Adrenal gland (tissue), 5 donors: ENCODE measurements around the gene PKP1.

ENCODE experiments used
- CTCF ChIP-seq, 6 experiments: fragments of 450-650 bp in 4 of 6; fragments of 200-600 bp in 2 of 6; sonication (generic) in 1 of 6; IDR thresholded peaks; 1 replicate in 5 of 6; 2 replicates in 1 of 6; pipeline versions ENCODE4 v1.5.1 to v1.8.0; 2016 to 2021; ENCODE audit warnings: antibody characterized with exemption in 6 of 6, mild to moderate bottlenecking in 2 of 6, moderate library complexity in 1 of 6
- POLR2A ChIP-seq, 2 donors: fragments of 450-650 bp; IDR thresholded peaks; one replicate each; pipeline ENCODE4 v1.6.1; 2017; ENCODE audit warnings: antibody characterized with exemption in 2 of 2, mild to moderate bottlenecking in 2 of 2, moderate library complexity in 1 of 2
- donor health status: DM: no; HTN: no; CAD: no.

GRCh38 chr1:201327687-201328240 lies 44.5 kb downstream of the PKP1 start:
- TF ChIP-seq CTCF (IDR thresholded peaks at IDR 0.05) = no peak
- TF ChIP-seq POLR2A (IDR thresholded peaks at IDR 0.05) = no peak
